Vagina (tissue), 2 donors: ENCODE results near the gene CRYBA4.

Experiments
- POLR2A ChIP-seq, 2 donors: fragments of 450-650 bp; IDR thresholded peaks; one replicate each; pipeline ENCODE4 v1.6.1; 2017; ENCODE audit warnings: antibody characterized with exemption in 2 of 2, mild to moderate bottlenecking in 2 of 2, moderate library complexity in 2 of 2
- POLR2AphosphoS5 ChIP-seq, 2 donors: sonication (generic); formaldehyde crosslinking; IDR thresholded peaks; one replicate each; pipeline ENCODE4 v1.9.0; 2017; ENCODE audit warnings: antibody characterized with exemption in 2 of 2, mild to moderate bottlenecking in 2 of 2, low read depth in 1 of 2; ENCODE audit not compliant: insufficient read depth in 1 of 2
- TF ChIP-seq, protein P1 (sequence below), 3 experiments: fragments of 450-650 bp in 2 of 3; fragments of 200-600 bp in 1 of 3; sonication (generic) in 1 of 3; IDR thresholded peaks; one replicate each; pipeline ENCODE4 v1.5.1; 2017 to 2019; ENCODE audit warnings: antibody characterized with exemption in 3 of 3, mild to moderate bottlenecking in 2 of 3, moderate library complexity in 2 of 3

DNA sequence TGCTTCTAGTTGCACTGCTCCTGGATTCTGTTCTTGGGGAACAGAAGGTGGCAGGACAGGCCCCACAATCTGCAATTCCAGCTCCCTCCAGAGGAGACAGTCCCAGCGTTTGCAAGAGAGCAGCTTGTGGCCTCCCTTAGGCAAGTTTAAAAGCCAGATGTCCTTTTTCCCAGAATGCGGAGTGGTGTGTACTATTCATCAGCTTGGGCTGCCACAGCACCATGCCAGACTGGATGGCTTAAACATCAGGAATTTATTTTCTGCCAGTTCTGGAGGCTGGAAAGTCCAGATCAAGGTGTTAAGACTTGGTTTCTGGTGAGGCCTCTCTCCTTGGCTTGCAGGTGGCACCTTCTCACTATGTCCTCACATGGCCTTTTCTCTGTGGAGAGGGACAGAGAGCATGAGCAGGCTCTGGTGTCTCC is 47.3 kb downstream of the CRYBA4 start:
- TF ChIP-seq, protein P1, sequence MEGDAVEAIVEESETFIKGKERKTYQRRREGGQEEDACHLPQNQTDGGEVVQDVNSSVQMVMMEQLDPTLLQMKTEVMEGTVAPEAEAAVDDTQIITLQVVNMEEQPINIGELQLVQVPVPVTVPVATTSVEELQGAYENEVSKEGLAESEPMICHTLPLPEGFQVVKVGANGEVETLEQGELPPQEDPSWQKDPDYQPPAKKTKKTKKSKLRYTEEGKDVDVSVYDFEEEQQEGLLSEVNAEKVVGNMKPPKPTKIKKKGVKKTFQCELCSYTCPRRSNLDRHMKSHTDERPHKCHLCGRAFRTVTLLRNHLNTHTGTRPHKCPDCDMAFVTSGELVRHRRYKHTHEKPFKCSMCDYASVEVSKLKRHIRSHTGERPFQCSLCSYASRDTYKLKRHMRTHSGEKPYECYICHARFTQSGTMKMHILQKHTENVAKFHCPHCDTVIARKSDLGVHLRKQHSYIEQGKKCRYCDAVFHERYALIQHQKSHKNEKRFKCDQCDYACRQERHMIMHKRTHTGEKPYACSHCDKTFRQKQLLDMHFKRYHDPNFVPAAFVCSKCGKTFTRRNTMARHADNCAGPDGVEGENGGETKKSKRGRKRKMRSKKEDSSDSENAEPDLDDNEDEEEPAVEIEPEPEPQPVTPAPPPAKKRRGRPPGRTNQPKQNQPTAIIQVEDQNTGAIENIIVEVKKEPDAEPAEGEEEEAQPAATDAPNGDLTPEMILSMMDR (IDR thresholded peaks at IDR 0.05) = peak in 1 of 3 experiments; percentile 27
- no peak for TF ChIP-seq POLR2A (IDR thresholded peaks at IDR 0.05)
- TF ChIP-seq POLR2AphosphoS5 (IDR thresholded peaks at IDR 0.05; ENCODE audit: insufficient read depth in 1 of 2, low read depth in 1 of 2) = no peak
